GM19035 (cell line): Measurements from ENCODE around the gene HOXA7.
A peak's percentile ranks its signal among the peaks of the same experiment; 100 is the strongest.

Experiments
- ATAC-seq: cut with Tn5 transposase; IDR thresholded peaks from one replicate; pipeline ENCODE4 v1.9.1; 2021; ENCODE audit not compliant: unreplicated experiment

HOXA7 gene

GRCh38 chr7:27156508-27156898, at the start of gene HOXA7:
Gene HOXA7, minus strand, starts transcription at chr7:27156675. Its CDS starts 130 bp downstream, at chr7:27156545.
- no peak for ATAC-seq

GRCh38 chr7:27205325-27206280, 49.1 kb upstream of the HOXA7 start:
- no peak for ATAC-seq

GRCh38 chr7:27204851-27205322, 48.4 kb upstream of the HOXA7 start:
- ATAC-seq = no peak

GRCh38 chr7:27203964-27204594, 47.6 kb upstream of the HOXA7 start:
- ATAC-seq = no peak

GRCh38 chr7:27203365-27203953, 47.0 kb upstream of the HOXA7 start:
- ATAC-seq = no peak

GRCh38 chr7:27202862-27203134, 46.3 kb upstream of the HOXA7 start:
- ATAC-seq = no peak

GRCh38 chr7:27202018-27202861, 45.8 kb upstream of the HOXA7 start:
- ATAC-seq = no peak

GRCh38 chr7:27201580-27202017, 45.1 kb upstream of the HOXA7 start:
- no peak for ATAC-seq

GRCh38 chr7:27200761-27201579, 44.5 kb upstream of the HOXA7 start:
- no peak for ATAC-seq

- peak; percentile 72 for ATAC-seq
These were observed 43.6 kb upstream of the HOXA7 start, which contains the start of gene HOXA13 for GRCh38 chr7:27199849-27200760. Gene HOXA13, minus strand, starts transcription at chr7:27200091. Its CDS starts 14 bp downstream, at chr7:27200077.

GRCh38 chr7:27198871-27199801, 42.7 kb upstream of the HOXA7 start:
- no peak for ATAC-seq

GRCh38 chr7:27198138-27198841, 41.8 kb upstream of the HOXA7 start:
- no peak for ATAC-seq

GRCh38 chr7:27197137-27198042, 40.9 kb upstream of the HOXA7 start:
- ATAC-seq = no peak

GRCh38 chr7:27196287-27196767, 39.9 kb upstream of the HOXA7 start:
- ATAC-seq = no peak

- no peak for ATAC-seq
These were observed 38.4 kb upstream of the HOXA7 start for GRCh38 chr7:27194686-27195379.

GRCh38 chr7:27194002-27194352, 37.5 kb upstream of the HOXA7 start:
- ATAC-seq = no peak
